Heart left ventricle (tissue), 16 donors: ENCODE measurements around the gene ADGRD1. TPM values are rescaled to one million over a fixed set of nuclear protein-coding genes. Genes with fewer than 3 reads are reported as not detected.

Source experiments
- ATAC-seq, 4 donors: fragments of 200-7000 bp; cut with Tn5 transposase; one replicate each; pipeline ENCODE4 v1.9.1; 2020 to 2022; ENCODE audit warnings: moderate library complexity in 4 of 4, mild to moderate bottlenecking in 3 of 4, moderate number of reproducible peaks in 1 of 4
- DNase-seq, 5 donors: peaks; one replicate each; pipeline ENCODE4 v3.0.0-alpha.2; 2020
- H3K27ac ChIP-seq, 12 donors: fragments of 200-600 bp; sonication (generic) in 4 of 12; one replicate each; pipeline versions ENCODE4 v1.5.0 to v1.8.0; 2016 to 2022; ENCODE audit warnings: mild to moderate bottlenecking in 2 of 12
- H3K27me3 ChIP-seq, 9 donors: fragments of 200-600 bp; sonication (generic) in 2 of 9; one replicate each; pipeline versions ENCODE4 v1.5.1 to v1.8.0; 2016 to 2022; ENCODE audit warnings: mild to moderate bottlenecking in 3 of 9
- H3K36me3 ChIP-seq, 9 donors: fragments of 200-600 bp; sonication (generic) in 2 of 9; one replicate each; pipeline versions ENCODE4 v1.5.0 to v1.8.0; 2018 to 2022; ENCODE audit warnings: mild to moderate bottlenecking in 2 of 9
- H3K4me1 ChIP-seq, 12 donors: fragments of 200-600 bp; sonication (generic) in 4 of 12; one replicate each; pipeline versions ENCODE4 v1.5.0 to v1.8.0; 2016 to 2022; ENCODE audit warnings: mild to moderate bottlenecking in 3 of 12
- H3K4me3 ChIP-seq, 12 donors: fragments of 200-600 bp; sonication (generic) in 4 of 12; one replicate each; pipeline versions ENCODE4 v1.5.0 to v1.8.0; 2017 to 2022; ENCODE audit warnings: mild to moderate bottlenecking in 9 of 12, moderate library complexity in 4 of 12
- H3K9me3 ChIP-seq, 12 donors: fragments of 200-600 bp; sonication (generic) in 4 of 12; one replicate each; pipeline versions ENCODE4 v1.5.0 to v1.8.0; 2016 to 2022; ENCODE audit warnings: mild to moderate bottlenecking in 1 of 12
- CTCF ChIP-seq, 12 donors: fragments of 200-600 bp; sonication (generic) in 4 of 12; IDR thresholded peaks; one replicate each; pipeline versions ENCODE4 v1.5.0 to v1.8.0; 2018 to 2022; ENCODE audit warnings: antibody characterized with exemption in 12 of 12, mild to moderate bottlenecking in 5 of 12
- POLR2A ChIP-seq, 2 donors: fragments of 450-650 bp; IDR thresholded peaks; one replicate each; pipeline ENCODE4 v1.6.1; 2017; ENCODE audit warnings: antibody characterized with exemption in 2 of 2, mild to moderate bottlenecking in 2 of 2, moderate library complexity in 2 of 2
- WGBS, 4 donors: extraction: QIAGEN DNeasy Blood & Tissue Kit in 2 of 4; methylation state at CpG; one replicate each; pipeline versions ENCODE4 v1.1.5 to v1.1.7; 2013 to 2018; 5-methylcytosine and 5-hydroxymethylcytosine counted together
- intact Hi-C, 10 donors: fragments of 100-400 bp; cut with DNase I; formaldehyde crosslinking; loops; one replicate each; pipeline versions ENCODE4 v1.11.1 to v1.14.2; 2022
- polyA plus RNA-seq, 2 donors: library from polyadenylated mRNA; stranded (reverse); fragments of 200-250 nt; gene quantifications; one replicate each; pipeline ENCODE4 v1.2.3, GENCODE V29; 2013
- total RNA-seq, 9 donors: library from RNA; depleted of rRNA in 2 of 9; stranded (reverse); fragments of >200 nt in 2 of 9; fragmentation: NEBNext Ultra II Directional in 3 of 9; extraction: Animal tissue kit (Norgen Biotek cat#: 25700) in 3 of 9; gene quantifications; one replicate each; pipeline versions ENCODE4 v1.1.0 to v1.2.4, GENCODE V29; 2016 to 2023
- donor health status: ischemic (EF 13 %, LVEDD 7.1; RV severe dilation, severe dysfunction).
- donor health status: healthy with polysubstance abuse.
- donor health status: DM: no; HTN: yes; CAD: no.
- donor health status: DM: no; HTN: no; CAD: no.
- donor health status: ischemic (EF 25% LVEDD 6.9; RV normal size, moderate dysfunction).
- donor health status: ischemic (EF 25% LVEDD 5.7; RV mildly dilated, moderate dysfunction).
- donor health status: healthy.
- donor health status: DM: yes; HTN: yes; CAD: no.
- donor health status: ischemic (EF 35%, LVEDD 5.7; RV mildly dilated, moderate dysfunction).
- donor health status: nonischemic (EF 11% LVEDD 7.7; RV severe dilation, severe dysfunction).
- donor health status: DM: yes; HTN: yes; CAD: no.
- donor health status: PGD.
- donor health status: ischemic (EF 29% LVEDD 5.4; RV normal size, mild dysfunction).
- donor health status: nonischemic (EF 23%, LVEDD 6.1; RV moderate dilation, normal function).

ADGRD1 gene
- total and polyA plus RNA-seq, 11 donors: 22.7 to 109 (median 66.3) TPM

GRCh38 chr12:130971925-130972585 lies 18.3 kb downstream of the ADGRD1 start:
- Histone ChIP-seq H3K9me3 (no peaks in the 10 kb centered on the region), H3K4me3 (no peak overlapping the region), H3K4me1 (peaks cover 0 to 19% (median 1%) of the 10 kb centered on the region in 12 donors), H3K27ac (peak overlapping the region in 11 of 12 donors; percentile 3 to 72 (median 39)), H3K36me3 (peaks cover 0 to 90% (median 58%) of the 10 kb centered on the region in 9 donors), H3K27me3 (no peaks in the 10 kb centered on the region)
- TF ChIP-seq POLR2A (IDR thresholded peaks at IDR 0.05) (no peak), CTCF (IDR thresholded peaks at IDR 0.05) (no peak)
- intact Hi-C loops: no loop called here
- DNase-seq (no peak), ATAC-seq (peak in 3 of 4 donors; percentile 25 to 45 (median 43))
- WGBS, 4 donors: 79 to 86% (median 84%) methylated on average over 15 of the region's 15 CpGs

DNA sequence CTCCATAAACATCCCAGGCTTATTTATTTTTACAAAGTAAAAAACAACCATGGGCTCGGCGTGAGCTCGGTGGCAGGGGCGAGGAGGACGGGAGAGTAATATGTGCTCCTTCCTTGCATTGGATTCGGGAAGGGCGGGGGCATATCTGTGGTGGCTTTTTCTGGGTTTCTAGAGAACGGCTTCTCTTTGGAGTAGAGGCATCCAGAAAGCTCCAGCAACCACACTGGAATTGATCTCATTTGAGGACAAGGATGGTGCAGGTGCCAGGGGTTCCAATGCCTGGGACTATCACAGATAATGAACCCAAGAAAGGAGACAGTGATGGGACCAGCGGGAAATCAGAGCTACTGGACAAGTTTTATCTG lies 18.9 kb downstream of the ADGRD1 start:
- TF ChIP-seq CTCF (IDR thresholded peaks at IDR 0.05): no peak
- TF ChIP-seq POLR2A (IDR thresholded peaks at IDR 0.05): no peak

DNA sequence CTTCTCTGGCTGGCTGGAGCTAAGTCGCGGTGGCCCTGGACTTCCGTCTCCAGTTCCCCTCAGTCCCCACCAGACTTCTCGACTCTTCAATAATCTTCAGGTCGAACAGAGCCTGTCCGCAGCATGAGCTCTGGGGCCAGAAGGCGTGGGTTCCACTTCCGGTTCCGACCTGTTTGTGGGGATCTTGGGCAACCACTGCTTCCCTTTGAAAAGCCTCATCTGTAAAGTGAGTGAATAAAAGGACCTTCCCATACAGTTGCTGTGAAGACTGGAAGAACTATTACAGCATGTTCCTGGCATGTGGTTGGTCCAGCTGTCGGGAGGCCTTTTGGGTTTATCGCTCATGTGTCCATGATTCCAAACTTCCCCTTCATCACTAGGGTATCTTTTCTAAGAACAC lies 19.4 kb downstream of the ADGRD1 start:
- peaks cover 0 to 80% (median 48%) of the 10 kb centered on the region in 9 donors for H3K36me3 ChIP-seq
- ATAC-seq: peak; percentile 47 to 78 (median 60)
- no peak for DNase-seq
- H3K27ac ChIP-seq: peak overlapping the region in 10 of 12 donors; percentile 0 to 72 (median 49)
- peaks cover 0 to 19% (median 1%) of the 10 kb centered on the region in 12 donors for H3K4me1 ChIP-seq
- TF ChIP-seq POLR2A (IDR thresholded peaks at IDR 0.05) (no peak), CTCF (IDR thresholded peaks at IDR 0.05) (no peak)
- H3K9me3 ChIP-seq: no peaks in the 10 kb centered on the region
- H3K4me3 ChIP-seq: no peak overlapping the region
- H3K27me3 ChIP-seq: no peaks in the 10 kb centered on the region
- intact Hi-C loops: no loop called here
- WGBS, 4 donors: 76 to 87% (median 80%) methylated on average over 11 of the region's 11 CpGs

More for the DNA sequence above, 18.9 kb downstream of the ADGRD1 start:
- DNase-seq: no peak
- H3K27ac ChIP-seq: peak overlapping the region in 10 of 12 donors; percentile 0 to 72 (median 49)
- peaks cover 0 to 85% (median 53%) of the 10 kb centered on the region in 9 donors for H3K36me3 ChIP-seq
- intact Hi-C loops: no loop called here
- peaks cover 0 to 19% (median 1%) of the 10 kb centered on the region in 12 donors for H3K4me1 ChIP-seq
- H3K4me3 ChIP-seq: no peak overlapping the region
- H3K9me3 ChIP-seq: no peaks in the 10 kb centered on the region
- H3K27me3 ChIP-seq: no peaks in the 10 kb centered on the region
- WGBS, 4 donors: 88 to 93% (median 90%) methylated on average over 9 of the region's 9 CpGs
- ATAC-seq: no peak

- intact Hi-C loops: no loop called here
- WGBS, 4 donors: 84 to 92% (median 90%) methylated on average over 10 of the region's 10 CpGs
- no peaks in the 10 kb centered on the region for H3K27me3 ChIP-seq
- peaks cover 0 to 72% (median 42%) of the 10 kb centered on the region in 9 donors for H3K36me3 ChIP-seq
- H3K9me3 ChIP-seq: no peaks in the 10 kb centered on the region
- TF ChIP-seq POLR2A (IDR thresholded peaks at IDR 0.05) (no peak), CTCF (IDR thresholded peaks at IDR 0.05) (no peak)
- DNase-seq (no peak), ATAC-seq (no peak)
- H3K4me1 ChIP-seq: peaks cover 0 to 23% (median 3%) of the 10 kb centered on the region in 12 donors
- peak overlapping the region in 1 of 12 donors; percentile 6 for H3K27ac ChIP-seq
- H3K4me3 ChIP-seq: no peak overlapping the region
Observed at GRCh38 chr12:130973906-130974305, 20.2 kb downstream of the ADGRD1 start.
